ENCODE measurements around the gene IFITM1.

DNA sequence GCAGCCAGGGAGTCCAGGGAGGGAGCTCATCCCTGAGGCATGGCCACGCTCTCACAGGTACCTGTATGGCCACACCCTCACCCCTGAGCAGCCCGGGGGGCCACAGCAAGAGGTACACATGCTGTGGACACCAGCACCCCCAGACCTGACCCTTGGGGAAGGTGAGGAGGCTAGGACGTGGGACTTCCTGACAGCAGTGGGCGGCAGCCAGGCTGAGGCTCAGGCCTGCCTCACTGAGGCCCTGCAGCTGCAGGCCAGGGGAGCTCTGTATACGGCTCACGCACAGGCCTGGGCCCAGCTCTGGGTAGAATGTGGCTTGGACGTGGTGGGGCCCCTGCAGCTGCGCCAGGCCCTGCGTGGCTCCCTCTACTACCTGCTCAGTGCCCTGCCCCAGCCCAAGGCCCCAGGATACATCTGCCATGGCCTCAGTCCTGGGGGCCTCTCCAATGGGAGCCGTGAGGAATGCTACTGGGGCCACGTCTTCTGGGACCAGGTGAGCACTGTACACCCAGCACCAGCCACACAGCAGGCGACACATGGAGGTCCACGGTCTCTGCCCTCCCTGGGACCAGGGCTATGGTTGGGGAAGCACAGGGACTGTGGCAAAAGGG lies 23.1 kb upstream of the IFITM1 start:
- TF ChIP-seq POLR2A (IDR thresholded peaks at IDR 0.05) (no peak), POLR2AphosphoS5 (IDR thresholded peaks at IDR 0.05) (no peak)
- TF ChIP-seq, protein P1, sequence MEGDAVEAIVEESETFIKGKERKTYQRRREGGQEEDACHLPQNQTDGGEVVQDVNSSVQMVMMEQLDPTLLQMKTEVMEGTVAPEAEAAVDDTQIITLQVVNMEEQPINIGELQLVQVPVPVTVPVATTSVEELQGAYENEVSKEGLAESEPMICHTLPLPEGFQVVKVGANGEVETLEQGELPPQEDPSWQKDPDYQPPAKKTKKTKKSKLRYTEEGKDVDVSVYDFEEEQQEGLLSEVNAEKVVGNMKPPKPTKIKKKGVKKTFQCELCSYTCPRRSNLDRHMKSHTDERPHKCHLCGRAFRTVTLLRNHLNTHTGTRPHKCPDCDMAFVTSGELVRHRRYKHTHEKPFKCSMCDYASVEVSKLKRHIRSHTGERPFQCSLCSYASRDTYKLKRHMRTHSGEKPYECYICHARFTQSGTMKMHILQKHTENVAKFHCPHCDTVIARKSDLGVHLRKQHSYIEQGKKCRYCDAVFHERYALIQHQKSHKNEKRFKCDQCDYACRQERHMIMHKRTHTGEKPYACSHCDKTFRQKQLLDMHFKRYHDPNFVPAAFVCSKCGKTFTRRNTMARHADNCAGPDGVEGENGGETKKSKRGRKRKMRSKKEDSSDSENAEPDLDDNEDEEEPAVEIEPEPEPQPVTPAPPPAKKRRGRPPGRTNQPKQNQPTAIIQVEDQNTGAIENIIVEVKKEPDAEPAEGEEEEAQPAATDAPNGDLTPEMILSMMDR (IDR thresholded peaks at IDR 0.05), result no peak

All from stomach (tissue), 4 donors.